IPS DF 6.9 (cell line): Measurements from ENCODE around the gene BORCS8.
A peak's percentile ranks its signal among the peaks of the same experiment; 100 is the strongest.
"Not testable (repeated sequence)": the region's sequence is repeated elsewhere in the genome, so short reads cannot be mapped to it uniquely, and the experiment has no call there.

Experiments
- DNase-seq: peaks from one replicate; pipeline ENCODE4 v3.0.0-alpha.2; 2013; ENCODE audit warnings: low read depth, low spot score
- H3K27ac ChIP-seq: one replicate; pipeline ENCODE4 v1.5.1; 2013; ENCODE audit warnings: low read length, control low read depth
- H3K27me3 ChIP-seq: 2 replicates; pipeline ENCODE4 v1.6.1; 2013; ENCODE audit warnings: mild to moderate bottlenecking, low read length; ENCODE audit not compliant: control insufficient read depth, insufficient read depth
- H3K36me3 ChIP-seq: 2 replicates; pipeline ENCODE4 v1.6.1; 2013; ENCODE audit warnings: low read length; ENCODE audit not compliant: control insufficient read depth, insufficient read depth
- H3K4me1 ChIP-seq: 2 replicates; pipeline ENCODE4 v1.6.1; 2013; ENCODE audit warnings: low read length; ENCODE audit not compliant: control insufficient read depth, insufficient read depth
- H3K4me3 ChIP-seq: 2 replicates; pipeline ENCODE4 v1.5.1; 2013; ENCODE audit warnings: mild to moderate bottlenecking, low read length
- H3K9me3 ChIP-seq: 2 replicates; pipeline ENCODE4 v1.6.1; 2013; ENCODE audit warnings: low read length, inconsistent platforms; ENCODE audit not compliant: control insufficient read depth, insufficient read depth
- WGBS: extraction: QIAGEN DNeasy Blood & Tissue Kit; methylation state at CpG from one replicate; pipeline ENCODE4 v1.1.7; 2013; ENCODE audit warnings: mixed read lengths, missing lambda C conversion rate; ENCODE audit not compliant: insufficient read length, insufficient coverage; 5-methylcytosine and 5-hydroxymethylcytosine counted together

BORCS8 gene

DNA sequence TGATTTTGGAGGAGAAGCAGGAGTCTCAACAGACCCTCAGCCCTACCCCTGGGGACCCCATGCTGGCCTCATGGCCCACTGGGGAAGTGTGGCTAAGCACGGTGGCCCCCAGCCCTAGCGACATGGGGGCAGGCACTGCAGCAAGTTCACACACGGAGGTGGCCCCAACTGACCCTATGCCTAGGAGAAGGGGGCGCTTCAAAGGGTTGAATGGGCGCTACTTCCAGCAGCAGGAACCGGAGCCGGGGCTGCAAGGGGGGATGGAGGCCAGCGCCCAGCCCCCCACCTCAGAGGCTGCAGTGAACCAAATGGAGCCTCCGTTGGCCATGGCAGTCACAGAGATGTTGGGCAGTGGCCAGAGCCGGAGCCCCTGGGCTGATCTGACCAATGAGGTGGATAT, 34.7 kb upstream of the BORCS8 start:
- Histone ChIP-seq H3K4me1 (no peaks in the 10 kb centered on the region), H3K27ac (no peak overlapping the region), H3K4me3 (no peak overlapping the region), H3K9me3 (no peaks in the 10 kb centered on the region; the same call in 1 of the 2 replicates), H3K36me3 (no peaks in the 10 kb centered on the region), H3K27me3 (peaks cover 4% of the 10 kb centered on the region; the same call in 1 of the 2 replicates)
- WGBS, result no CpG with 5 or more reads among the region's 10 CpGs
- DNase-seq, result no peak

DNA sequence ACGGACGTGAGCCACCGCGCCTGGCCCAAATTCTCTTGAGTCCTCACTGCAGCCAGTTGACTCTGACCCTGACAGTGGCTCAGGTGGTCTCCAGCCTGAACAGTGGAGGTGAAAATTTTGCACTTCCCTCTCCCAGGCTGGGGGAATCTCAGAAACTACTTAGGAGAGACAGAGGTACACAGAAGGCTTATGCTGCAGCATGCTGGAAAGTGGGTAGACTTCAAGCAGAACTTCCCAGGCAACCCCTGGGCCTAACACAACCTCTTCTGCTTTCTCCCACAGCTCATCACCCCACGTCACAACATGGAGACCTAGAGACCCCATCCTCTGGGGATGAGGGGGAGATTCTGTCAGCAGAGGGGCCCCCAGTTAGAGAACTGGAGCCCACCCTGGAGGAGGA, 34.3 kb upstream of the BORCS8 start:
- Histone ChIP-seq H3K27ac (no peak overlapping the region), H3K9me3 (no peaks in the 10 kb centered on the region; the same call in 1 of the 2 replicates), H3K4me3 (no peak overlapping the region), H3K4me1 (no peaks in the 10 kb centered on the region), H3K36me3 (no peaks in the 10 kb centered on the region), H3K27me3 (peaks cover 4% of the 10 kb centered on the region; the same call in 1 of the 2 replicates)
- no CpG with 5 or more reads among the region's 5 CpGs for WGBS
- no peak for DNase-seq

DNA sequence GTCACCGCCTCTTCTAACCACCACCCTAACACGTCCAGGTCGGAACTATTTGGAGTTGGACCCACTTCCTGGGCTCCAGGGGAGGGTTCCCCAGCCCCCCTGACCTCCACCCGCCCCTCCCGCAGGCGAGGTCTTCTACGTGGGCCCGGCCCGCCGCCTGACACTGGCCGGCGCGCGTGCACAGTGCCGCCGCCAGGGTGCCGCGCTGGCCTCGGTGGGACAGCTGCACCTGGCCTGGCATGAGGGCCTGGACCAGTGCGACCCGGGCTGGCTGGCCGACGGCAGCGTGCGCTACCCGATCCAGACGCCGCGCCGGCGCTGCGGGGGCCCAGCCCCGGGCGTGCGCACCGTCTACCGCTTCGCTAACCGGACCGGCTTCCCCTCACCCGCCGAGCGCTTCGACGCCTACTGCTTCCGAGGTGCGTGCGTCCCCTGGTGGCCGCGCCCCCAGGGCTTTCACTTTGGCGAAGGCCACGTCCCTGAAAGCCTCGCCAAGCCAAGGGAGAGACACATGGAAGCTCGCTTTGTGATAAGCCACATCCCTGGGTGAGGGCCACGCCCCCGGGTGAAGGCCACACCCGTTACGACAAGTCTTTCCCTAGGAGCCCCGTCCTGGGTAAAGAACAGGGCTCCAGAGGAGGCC, 33.0 kb upstream of the BORCS8 start:
- Histone ChIP-seq H3K4me1 (no peaks in the 10 kb centered on the region), H3K36me3 (no peaks in the 10 kb centered on the region), H3K27ac (no peak overlapping the region), H3K9me3 (no peaks in the 10 kb centered on the region; the same call in 1 of the 2 replicates), H3K4me3 (peak overlapping the region; percentile 33; the same call in 1 of the 2 replicates), H3K27me3 (peaks cover 4% of the 10 kb centered on the region; the same call in 1 of the 2 replicates)
- no CpG with 5 or more reads among the region's 59 CpGs for WGBS
- no peak for DNase-seq

DNA sequence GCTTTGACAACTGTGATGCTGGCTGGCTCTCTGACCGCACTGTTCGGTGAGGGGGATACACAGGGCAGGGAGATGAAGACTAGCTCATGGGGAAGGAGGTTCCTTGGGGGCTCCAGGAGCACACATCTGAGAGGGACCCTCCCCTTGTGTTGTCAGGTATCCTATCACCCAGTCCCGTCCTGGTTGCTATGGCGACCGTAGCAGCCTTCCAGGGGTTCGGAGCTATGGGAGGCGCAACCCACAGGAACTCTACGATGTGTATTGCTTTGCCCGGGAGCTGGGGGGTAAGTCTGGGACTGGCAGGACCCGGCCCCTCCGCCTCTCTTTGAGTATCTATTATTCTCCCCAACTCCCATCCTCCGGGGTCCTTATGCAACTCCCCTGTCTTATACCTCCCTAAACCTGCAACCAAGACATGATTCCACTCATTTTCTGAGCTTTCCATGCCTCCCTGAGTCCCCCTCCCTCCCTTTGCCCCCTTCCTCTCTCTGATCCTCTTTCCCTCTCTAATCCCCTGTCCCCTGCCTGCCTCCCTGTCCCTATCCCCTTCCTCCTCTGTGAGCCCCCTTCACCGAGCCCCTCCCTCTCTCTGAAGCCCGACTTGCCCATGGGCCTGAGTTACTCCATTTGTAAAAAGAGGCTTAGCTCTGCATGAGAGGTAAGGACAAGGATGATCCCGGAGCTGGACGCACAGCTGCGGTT, 32.3 kb upstream of the BORCS8 start:
- no CpG with 5 or more reads among the region's 17 CpGs for WGBS
- H3K27me3 ChIP-seq, result peaks cover 4% of the 10 kb centered on the region; the same call in 1 of the 2 replicates
- H3K4me3 ChIP-seq, result peak overlapping the region; percentile 33; the same call in 1 of the 2 replicates
- H3K36me3 ChIP-seq, result no peaks in the 10 kb centered on the region
- no peak overlapping the region for H3K27ac ChIP-seq
- no peaks in the 10 kb centered on the region for H3K4me1 ChIP-seq
- no peaks in the 10 kb centered on the region; the same call in 1 of the 2 replicates for H3K9me3 ChIP-seq
- no peak for DNase-seq

DNA sequence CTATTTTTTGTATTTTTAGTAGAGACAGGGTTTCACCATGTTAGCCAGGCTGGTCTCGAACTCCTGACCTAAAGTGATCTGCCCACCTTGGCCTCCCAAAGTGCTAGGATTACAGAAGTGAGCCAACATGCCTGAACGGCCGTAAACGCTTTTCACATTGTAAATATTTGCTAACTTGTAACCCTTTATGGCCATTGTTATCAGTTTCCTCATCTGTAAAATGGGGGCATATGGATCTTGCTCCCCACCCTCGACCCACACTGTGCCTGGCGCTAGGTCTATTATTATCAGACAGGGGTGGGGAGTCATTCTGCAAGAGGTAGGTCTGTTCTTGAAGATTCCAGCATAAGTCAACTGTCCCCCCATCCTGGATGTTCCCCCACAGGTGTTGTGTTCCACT, 31.7 kb upstream of the BORCS8 start:
- WGBS, result no CpG with 5 or more reads among the region's 6 CpGs
- H3K27me3 ChIP-seq, result peaks cover 4% of the 10 kb centered on the region; the same call in 1 of the 2 replicates

DNA sequence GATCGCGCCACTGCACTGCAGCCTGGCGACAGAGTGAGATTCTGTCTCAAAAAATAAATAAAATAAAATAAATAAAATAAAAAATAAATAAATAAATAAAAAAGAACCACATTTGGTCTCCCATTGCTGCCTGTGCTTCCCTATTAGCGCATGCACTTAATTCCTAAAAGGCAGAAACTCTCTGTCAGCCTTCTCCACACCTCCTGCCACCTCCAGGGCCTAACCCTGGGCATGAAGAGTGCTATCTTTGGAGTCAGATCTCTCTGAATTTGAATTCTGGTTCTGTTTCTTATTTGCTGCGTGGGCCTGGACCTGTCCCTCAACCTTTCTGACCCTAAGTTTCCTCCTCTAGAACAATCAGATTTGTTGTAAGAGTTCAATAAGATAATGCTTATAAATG, 31.1 kb upstream of the BORCS8 start:
- H3K4me3 ChIP-seq, result no peak overlapping the region
- no CpG with 5 or more reads among the region's 5 CpGs for WGBS
- H3K27me3 ChIP-seq, result peaks cover 4% of the 10 kb centered on the region; the same call in 1 of the 2 replicates
- no peak for DNase-seq
- no peak overlapping the region for H3K27ac ChIP-seq
- no peaks in the 10 kb centered on the region; the same call in 1 of the 2 replicates for H3K9me3 ChIP-seq
- no peaks in the 10 kb centered on the region for H3K36me3 ChIP-seq
- no peaks in the 10 kb centered on the region for H3K4me1 ChIP-seq

More for the DNA sequence above, 31.7 kb upstream of the BORCS8 start:
- no peaks in the 10 kb centered on the region for H3K36me3 ChIP-seq
- H3K4me1 ChIP-seq, result no peaks in the 10 kb centered on the region
- no peak for DNase-seq
- H3K9me3 ChIP-seq, result no peaks in the 10 kb centered on the region; the same call in 1 of the 2 replicates
- no peak overlapping the region for H3K27ac ChIP-seq
- H3K4me3 ChIP-seq, result no peak overlapping the region

DNA sequence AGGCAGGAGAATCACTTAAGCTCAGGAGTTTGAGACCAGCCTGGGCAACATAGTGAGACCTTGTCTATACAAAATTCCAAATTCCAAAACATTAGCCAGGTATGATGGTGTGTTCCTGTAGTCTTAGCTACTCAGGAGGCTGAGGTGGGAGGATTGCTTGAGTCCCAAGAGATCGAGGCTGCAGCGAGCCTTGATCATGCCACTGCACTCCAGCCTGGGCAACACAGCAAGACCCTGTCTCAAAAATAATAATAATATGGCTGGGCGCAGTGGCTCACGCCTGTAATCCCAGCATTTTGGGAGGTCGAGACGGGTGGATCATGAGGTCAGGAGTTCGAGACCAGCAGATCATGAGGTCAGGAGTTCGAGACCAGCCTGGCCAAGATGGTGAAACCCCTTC, 29.0 kb upstream of the BORCS8 start:
- not testable (repeated sequence) for DNase-seq, H3K4me3 ChIP-seq, H3K36me3 ChIP-seq, H3K9me3 ChIP-seq, H3K27ac ChIP-seq, H3K4me1 ChIP-seq, H3K27me3 ChIP-seq
- no CpG with 5 or more reads among the region's 8 CpGs for WGBS

DNA sequence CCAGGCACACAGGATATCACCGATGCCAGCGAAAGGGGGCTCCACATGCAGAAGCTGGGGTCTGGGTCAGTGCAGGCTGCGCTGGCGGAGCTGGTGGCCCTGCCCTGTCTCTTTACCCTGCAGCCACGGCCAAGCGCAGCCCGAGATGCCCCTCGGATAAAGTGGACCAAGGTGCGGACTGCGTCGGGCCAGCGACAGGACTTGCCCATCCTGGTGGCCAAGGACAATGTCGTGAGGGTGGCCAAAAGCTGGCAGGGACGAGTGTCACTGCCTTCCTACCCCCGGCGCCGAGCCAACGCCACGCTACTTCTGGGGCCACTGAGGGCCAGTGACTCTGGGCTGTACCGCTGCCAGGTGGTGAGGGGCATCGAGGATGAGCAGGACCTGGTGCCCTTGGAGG, 27.0 kb upstream of the BORCS8 start:
- H3K27ac ChIP-seq, result no peak overlapping the region
- DNase-seq, result no peak
- peaks cover 2% of the 10 kb centered on the region; the same call in 1 of the 2 replicates for H3K27me3 ChIP-seq
- no CpG with 5 or more reads among the region's 21 CpGs for WGBS
- H3K4me3 ChIP-seq, result no peak overlapping the region
- H3K36me3 ChIP-seq, result no peaks in the 10 kb centered on the region
- H3K4me1 ChIP-seq, result peaks cover 2% of the 10 kb centered on the region
- H3K9me3 ChIP-seq, result no peaks in the 10 kb centered on the region

DNA sequence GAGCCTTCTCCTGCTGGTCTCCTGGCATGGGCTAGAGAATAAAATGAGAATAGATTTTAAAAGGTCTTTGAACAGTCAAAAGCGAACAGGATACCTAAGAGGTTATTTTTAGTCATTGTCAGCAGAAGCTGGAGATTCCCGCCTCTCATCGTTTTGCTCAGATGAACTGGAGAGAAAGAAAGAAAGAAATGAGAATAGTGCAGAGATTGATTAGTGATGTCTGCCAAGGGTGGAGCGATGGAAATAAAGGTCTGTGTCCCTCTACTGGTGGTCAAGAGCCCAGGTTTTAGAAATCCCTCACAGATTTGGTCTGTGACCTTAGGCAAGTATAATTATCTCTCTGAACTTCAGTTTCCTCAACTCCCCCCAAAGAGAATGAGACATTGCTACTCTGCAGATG, 25.1 kb upstream of the BORCS8 start:
- no peak for DNase-seq
- H3K27me3 ChIP-seq, result peaks cover 16% of the 10 kb centered on the region
- no peaks in the 10 kb centered on the region for H3K36me3 ChIP-seq
- no peaks in the 10 kb centered on the region for H3K9me3 ChIP-seq
- peaks cover 6% of the 10 kb centered on the region for H3K4me1 ChIP-seq
- no peak overlapping the region for H3K27ac ChIP-seq
- no peak overlapping the region for H3K4me3 ChIP-seq
- WGBS, result no CpG with 5 or more reads among the region's 4 CpGs

DNA sequence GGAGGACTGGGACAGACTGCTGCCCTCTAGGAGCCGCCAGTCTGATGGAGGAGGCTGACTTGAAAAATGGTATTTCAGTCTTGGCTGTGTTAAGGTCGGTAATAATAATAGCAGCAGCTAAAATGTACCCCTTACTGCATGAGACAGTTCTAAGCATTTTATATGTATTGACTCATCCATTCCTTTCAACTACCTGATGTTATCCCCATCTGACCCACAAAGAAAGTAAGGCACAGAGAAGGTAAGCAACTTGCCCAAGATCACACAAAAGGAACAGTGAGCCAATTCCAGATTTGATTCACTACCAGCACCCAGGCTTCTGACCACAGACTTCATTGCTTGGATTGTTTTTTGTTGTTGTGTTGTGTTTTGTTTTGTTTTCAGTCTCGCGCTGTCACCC, 23.8 kb upstream of the BORCS8 start:
- Histone ChIP-seq H3K4me1 (peaks cover 6% of the 10 kb centered on the region), H3K27me3 (peaks cover 21% of the 10 kb centered on the region), H3K36me3 (no peaks in the 10 kb centered on the region), H3K9me3 (no peaks in the 10 kb centered on the region), H3K27ac (no peak overlapping the region), H3K4me3 (no peak overlapping the region)
- WGBS, result no CpG with 5 or more reads among the region's 4 CpGs
- DNase-seq, result no peak
